K562 (cell line): Measurements from ENCODE around the gene PNMA8C. TPM values are rescaled to one million over a fixed set of nuclear protein-coding genes. Genes with fewer than 3 reads are reported as not detected.
A peak's percentile ranks its signal among the peaks of the same experiment; 100 is the strongest.
"Not testable (repeated sequence)": the region's sequence is repeated elsewhere in the genome, so short reads cannot be mapped to it uniquely, and the experiment has no call there.

Experiments used
- EP400 ChIP-seq: fragments of 450-650 bp; IDR thresholded peaks from 2 replicates; pipeline ENCODE4 v1.6.1; 2017; ENCODE audit warnings: antibody characterized with exemption, mild to moderate bottlenecking, moderate library complexity
- MCM7 ChIP-seq, 2 experiments: fragments of 450-650 bp; IDR thresholded peaks; 2 replicates each; pipeline ENCODE4 v1.6.1; 2016 to 2018
- NEUROD1 ChIP-seq: fragments of 150-350 bp; IDR thresholded peaks from 2 replicates; pipeline ENCODE4 v1.6.1; 2014; ENCODE audit warnings: borderline replicate concordance, low read length, low read depth; ENCODE audit not compliant: partially characterized antibody
- PRDM10 ChIP-seq: fragments of 450-650 bp; IDR thresholded peaks from 2 replicates; pipeline ENCODE4 v1.6.1; 2018; ENCODE audit not compliant: partially characterized antibody
- RB1 ChIP-seq: fragments of 450-650 bp; IDR thresholded peaks from 2 replicates; pipeline ENCODE4 v1.6.1; 2017; ENCODE audit warnings: low read depth, mild to moderate bottlenecking
- RBBP5 ChIP-seq: fragments of 200-600 bp; sonication (generic); IDR thresholded peaks from 2 replicates; pipeline ENCODE4 v1.6.1; 2012; ENCODE audit warnings: borderline replicate concordance, mild to moderate bottlenecking, low read length, control low read depth, inconsistent platforms; ENCODE audit not compliant: insufficient read depth, poor library complexity, severe bottlenecking
- REST ChIP-seq, 2 experiments: fragments of 450-650 bp; formaldehyde crosslinking in 1 of 2; IDR thresholded peaks; 2 replicates each; pipeline versions ENCODE4 v1.4.0 to v1.6.1; 2014 to 2020; ENCODE audit warnings: mild to moderate bottlenecking in 2 of 2, borderline replicate concordance in 1 of 2, low read depth in 1 of 2
- TBL1XR1 ChIP-seq, 2 experiments: IDR thresholded peaks; 2 replicates each; pipeline ENCODE4 v1.6.1; 2012; ENCODE audit warnings: improper control_type of control experiment in 2 of 2, low read length in 2 of 2, mild to moderate bottlenecking in 1 of 2
- polyA plus RNA-seq, 8 experiments: library from polyadenylated mRNA; depleted of rRNA in 4 of 8; stranded (reverse) in 5 of 8; unstranded in 3 of 8; fragments of >200 nt; fragmentation: Nextera tagmentation in 2 of 8; fragmentation: Illumina TruSeq in 1 of 8; extraction: Ambion mirVana in 2 of 8; extraction: Trizol in 1 of 8; gene quantifications; 2 replicates each; pipeline versions ENCODE4 v1.2.1 to v1.2.3, GENCODE V29; 2011 to 2014; ENCODE audit warnings: inconsistent platforms in 1 of 8, missing spikeins in 1 of 8
- total RNA-seq, 7 experiments: library from RNA; depleted of rRNA in 6 of 7; stranded (reverse); fragments of >200 nt in 6 of 7; fragmentation: Illumina TruSeq in 2 of 7; extraction: Trizol in 2 of 7; gene quantifications; 2 replicates each; pipeline versions ENCODE4 v1.2.1 to v1.2.3, GENCODE V29; 2011 to 2021; ENCODE audit warnings: low replicate concordance in 1 of 7

PNMA8C gene
- total and polyA plus RNA-seq, 9 of the 15 experiments (the other 6 are each of a cell fraction or from before 2014, with no cell fraction given), result 0.04 to 0.05 (median 0.05) TPM; not detected in 6

GRCh38 chr19:46415804-46416709, 12.7 kb downstream of the PNMA8C start (continued):
- peak; percentile 33; the same call in 1 of the 2 replicates for TF ChIP-seq REST (IDR thresholded peaks at IDR 0.05; ENCODE audit: borderline replicate concordance)
- TF ChIP-seq REST (CRISPR knock-in tag; IDR thresholded peaks at IDR 0.05; ENCODE audit: low read depth), result not testable (repeated sequence)
- 0 out of 4 replicates have a peak, but pooled peaks of 1 of the 2 experiments have one; percentile 37 for TF ChIP-seq TBL1XR1 (IDR thresholded peaks at IDR 0.05; ENCODE audit: low read length in 2 of 2)
- TF ChIP-seq RB1, result peak; percentile 36; the same call in 1 of the 2 replicates
- TF ChIP-seq RBBP5, result peak; percentile 66
- peak; percentile 24 for TF ChIP-seq EP400
- peak; percentile 69 for TF ChIP-seq NEUROD1
- TF ChIP-seq PRDM10, result peak; percentile 31
- 0 out of 4 replicates have a peak, but pooled peaks of 1 of the 2 experiments have one; percentile 37 for TF ChIP-seq MCM7 (IDR thresholded peaks at IDR 0.05)
